ENCODE data around the gene PWP1.
"Not testable (repeated sequence)": the region's sequence is repeated elsewhere in the genome, so short reads cannot be mapped to it uniquely, and the experiment has no call there.

The PWP1 gene

DNA sequence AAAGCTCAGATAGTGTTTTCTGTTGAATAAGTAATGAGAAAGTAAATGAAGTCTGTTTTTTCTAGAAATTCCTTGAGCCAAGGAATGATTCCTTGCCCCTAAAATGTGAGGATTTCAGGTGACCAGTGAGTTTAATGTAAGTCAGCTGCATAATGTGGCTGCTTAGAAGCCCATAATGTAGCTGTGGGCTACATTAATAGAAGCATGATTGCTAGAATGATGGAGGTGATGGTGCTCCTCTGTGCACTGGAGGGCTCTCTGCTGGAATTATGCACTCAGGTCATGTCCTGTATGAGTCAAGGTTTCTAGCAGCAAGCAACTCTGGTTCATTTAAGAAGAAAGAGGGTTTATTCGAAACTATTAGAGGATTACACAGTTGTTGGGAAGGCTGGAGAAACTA lies 19.6 kb upstream of the PWP1 start:
- in situ Hi-C loops (cut with MboI; ENCODE audit: low pct_unique_long_range_greater_than_20kb, low sequenced_read_pairs): no loop called here
- no peak for DNase-seq

DNA sequence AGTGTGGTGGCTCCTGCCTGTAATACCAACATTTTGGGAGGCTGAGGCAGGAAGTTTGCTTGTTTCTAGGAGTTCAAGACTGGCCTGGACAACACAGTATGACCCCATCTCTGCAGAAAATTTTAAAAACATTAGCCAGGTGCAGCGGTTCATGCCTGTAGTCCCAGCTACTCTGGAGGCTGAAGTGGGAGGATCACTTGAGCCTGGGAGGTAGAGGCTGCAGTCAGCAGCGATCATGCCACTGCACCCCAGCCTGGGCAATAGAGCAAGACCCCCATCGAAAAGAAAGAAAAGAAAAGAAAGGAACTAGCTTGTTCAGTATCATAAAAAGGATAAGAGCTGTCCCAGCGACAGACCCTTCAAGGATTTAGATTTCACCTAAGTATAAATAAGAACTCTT lies 18.1 kb upstream of the PWP1 start:
- DNase-seq: no peak
- in situ Hi-C loops (cut with MboI; ENCODE audit: low pct_unique_long_range_greater_than_20kb, low sequenced_read_pairs): no loop called here

DNA sequence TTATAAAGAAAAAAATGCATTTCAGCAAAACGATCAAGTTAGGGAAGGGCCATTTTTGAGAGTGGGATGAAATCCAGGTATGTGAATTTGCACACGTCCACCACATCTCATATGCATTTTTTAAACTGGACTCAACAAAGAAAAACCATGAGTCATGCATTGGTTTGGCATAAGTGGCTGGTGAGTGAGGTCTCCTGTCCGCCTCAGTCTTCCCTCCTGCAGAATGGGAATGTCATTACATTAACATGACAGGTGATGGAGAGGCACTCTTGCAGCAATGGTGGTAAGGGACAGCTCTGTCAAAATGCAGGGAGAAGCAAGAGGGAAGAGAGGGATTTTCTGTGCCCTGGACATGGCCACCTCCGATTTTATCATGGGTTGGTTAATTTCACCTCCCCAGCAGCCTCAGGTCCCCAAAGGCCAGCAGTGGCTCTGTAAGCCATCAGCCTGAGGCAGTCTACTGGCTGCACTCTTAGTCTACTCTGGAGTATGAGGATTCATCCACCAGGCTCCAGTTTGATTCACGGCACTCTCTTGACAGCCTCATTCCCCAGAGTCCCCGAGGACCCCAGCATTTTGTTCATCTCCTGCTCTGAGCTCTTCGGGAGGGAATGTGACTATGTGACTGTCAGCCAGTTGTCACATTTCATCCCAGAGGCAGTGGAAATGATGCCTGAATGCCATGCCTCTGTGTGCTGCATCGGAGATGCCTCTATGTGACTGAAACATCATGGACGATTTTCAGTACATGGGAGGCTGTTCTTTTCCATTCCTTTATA lies 17.1 kb upstream of the PWP1 start:
- in situ Hi-C loops (cut with MboI; ENCODE audit: low pct_unique_long_range_greater_than_20kb, low sequenced_read_pairs): no loop called here
- DNase-seq: no peak

DNA sequence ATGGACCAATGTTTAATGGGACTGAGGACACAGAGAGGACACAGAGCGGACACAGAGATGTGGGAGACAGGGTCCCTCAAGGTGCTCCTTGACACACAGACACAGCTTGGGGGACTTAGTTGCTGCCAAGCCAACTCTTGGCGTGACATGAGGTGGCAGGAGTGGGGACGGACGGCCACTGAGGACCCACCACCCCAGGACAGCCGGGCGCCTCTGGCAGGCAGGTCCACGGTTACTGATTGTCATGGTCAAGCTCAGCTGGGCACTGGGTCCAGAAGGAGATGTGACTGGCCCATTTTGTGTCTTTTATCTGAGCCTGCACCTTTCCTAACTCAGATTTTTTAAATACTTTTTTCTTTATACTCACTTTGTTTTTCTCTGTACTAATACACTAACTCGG lies 15.7 kb upstream of the PWP1 start:
- DNase-seq: no peak
- in situ Hi-C loops (cut with MboI; ENCODE audit: low pct_unique_long_range_greater_than_20kb, low sequenced_read_pairs): no loop called here

DNA sequence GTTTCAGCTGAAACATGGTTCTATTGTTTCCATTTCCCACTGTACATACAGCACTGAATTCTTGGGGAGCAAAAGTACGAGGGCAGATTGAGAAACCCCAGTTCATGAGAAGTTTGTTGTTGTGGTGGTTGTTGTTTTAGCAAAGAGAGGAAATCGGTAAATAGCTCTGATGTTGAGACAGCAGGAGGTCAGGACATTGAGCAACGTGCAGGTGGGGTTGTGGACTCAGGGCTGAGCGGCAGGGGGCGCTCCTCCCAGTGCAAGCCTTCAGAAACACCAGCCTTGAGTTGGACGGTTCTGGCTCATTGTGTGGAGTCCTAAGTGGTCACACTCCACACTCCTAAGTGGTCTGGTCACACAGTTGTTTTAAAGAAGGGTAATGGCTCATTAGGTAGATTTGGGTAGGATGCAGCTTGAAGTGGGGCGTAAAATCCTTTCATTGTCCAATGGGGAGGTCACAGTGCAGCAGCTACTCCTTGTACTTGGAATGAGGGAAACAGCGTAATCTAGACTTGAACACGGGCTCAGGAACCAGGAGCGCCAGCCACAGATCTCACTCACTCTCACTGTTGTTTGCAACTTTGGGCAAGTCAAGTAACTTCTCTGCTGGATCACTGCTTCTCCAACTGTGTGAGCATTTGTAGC lies 14.5 kb upstream of the PWP1 start:
- DNase-seq: peak; percentile 42

DNA sequence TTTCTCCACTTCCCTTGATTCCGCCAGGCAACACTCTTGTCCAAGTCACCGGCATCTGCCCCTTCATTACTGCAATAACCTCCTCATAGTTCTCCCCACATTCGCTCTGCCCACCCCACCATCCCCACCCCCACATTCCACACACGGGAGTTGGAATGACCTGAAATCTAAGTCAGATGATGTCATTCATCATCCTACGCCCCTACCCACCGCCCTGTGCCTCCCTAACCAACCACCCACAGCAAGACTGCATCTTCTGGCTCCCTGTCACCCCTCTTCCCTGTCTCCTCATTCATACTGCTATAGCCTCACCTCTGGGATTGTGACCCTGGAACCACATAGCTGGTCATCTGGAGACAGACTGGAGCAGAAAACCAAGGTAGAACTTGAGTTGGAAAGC lies 7.9 kb upstream of the PWP1 start:
- in situ Hi-C loops (cut with MboI; ENCODE audit: low pct_unique_long_range_greater_than_20kb, low sequenced_read_pairs): loop anchor here (25.0 kb wide), 1 partner anchor 210 kb away; no protein-coding TSS in a partner anchor
- DNase-seq: no peak

More for the DNA sequence above, 14.5 kb upstream of the PWP1 start:
- in situ Hi-C loops (cut with MboI; ENCODE audit: low pct_unique_long_range_greater_than_20kb, low sequenced_read_pairs): no loop called here

- in situ Hi-C loops (cut with MboI; ENCODE audit: low pct_unique_long_range_greater_than_20kb, low sequenced_read_pairs): loop anchor here (25.0 kb wide), 1 partner anchor 208 kb away; no protein-coding TSS in a partner anchor
- no peak for DNase-seq
Observed at GRCh38 chr12:107679336-107679735, 6.3 kb upstream of the PWP1 start.

GRCh38 chr12:107681455-107681835 lies 4.2 kb upstream of the PWP1 start:
- in situ Hi-C loops (cut with MboI; ENCODE audit: low pct_unique_long_range_greater_than_20kb, low sequenced_read_pairs): loop anchor here (25.0 kb wide), 1 partner anchor 206 kb away; no protein-coding TSS in a partner anchor

GRCh38 chr12:107681836-107682820 lies 3.5 kb upstream of the PWP1 start:
- DNase-seq: no peak
- in situ Hi-C loops (cut with MboI; ENCODE audit: low pct_unique_long_range_greater_than_20kb, low sequenced_read_pairs): loop anchor here (25.0 kb wide), 1 partner anchor 205 kb away; no protein-coding TSS in a partner anchor

More at GRCh38 chr12:107681455-107681835, 4.2 kb upstream of the PWP1 start:
- DNase-seq: no peak

GRCh38 chr12:107684029-107684795 lies 1.4 kb upstream of the PWP1 start:
- no peak for DNase-seq
- in situ Hi-C loops (cut with MboI; ENCODE audit: low pct_unique_long_range_greater_than_20kb, low sequenced_read_pairs): loop anchor here (25.0 kb wide), 1 partner anchor 203 kb away; no protein-coding TSS in a partner anchor

GRCh38 chr12:107684990-107685359 lies 624 bp upstream of the PWP1 start:
- DNase-seq: no peak
- in situ Hi-C loops (cut with MboI; ENCODE audit: low pct_unique_long_range_greater_than_20kb, low sequenced_read_pairs): loop anchor here (25.0 kb wide), 1 partner anchor 202 kb away; no protein-coding TSS in a partner anchor

GRCh38 chr12:107695772-107696171 lies 10.2 kb downstream of the PWP1 start:
- in situ Hi-C loops (cut with MboI; ENCODE audit: low pct_unique_long_range_greater_than_20kb, low sequenced_read_pairs): loop anchor here (25.0 kb wide), 1 partner anchor 192 kb away; no protein-coding TSS in a partner anchor
- peak; percentile 23 for DNase-seq

GRCh38 chr12:107702106-107702505 lies 16.5 kb downstream of the PWP1 start:
- in situ Hi-C loops (cut with MboI; ENCODE audit: low pct_unique_long_range_greater_than_20kb, low sequenced_read_pairs): no loop called here

DNA sequence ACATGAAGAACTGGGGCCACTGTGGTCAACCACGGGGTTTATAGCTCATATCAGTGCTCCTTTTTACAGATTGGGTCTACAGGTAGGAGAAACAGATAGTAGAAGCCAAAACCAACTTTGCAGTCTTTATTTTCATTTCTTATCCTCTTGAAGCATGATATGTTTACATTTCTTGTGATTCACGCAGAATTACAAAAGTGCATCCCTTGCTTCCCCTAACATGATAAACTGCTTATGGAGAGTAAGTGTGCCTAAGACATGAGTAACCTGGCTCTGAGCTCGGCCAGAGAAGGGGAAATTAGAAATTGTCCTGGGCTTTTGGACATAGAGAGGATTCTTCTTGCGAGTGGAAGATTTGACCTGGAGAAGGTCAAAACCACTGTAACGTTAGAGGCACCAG lies 18.4 kb downstream of the PWP1 start:
- in situ Hi-C loops (cut with MboI; ENCODE audit: low pct_unique_long_range_greater_than_20kb, low sequenced_read_pairs): no loop called here
- no peak for DNase-seq

More at GRCh38 chr12:107702106-107702505, 16.5 kb downstream of the PWP1 start:
- DNase-seq: no peak

- in situ Hi-C loops (cut with MboI; ENCODE audit: low pct_unique_long_range_greater_than_20kb, low sequenced_read_pairs); DNase-seq: not testable (repeated sequence)
Observed at GRCh38 chr12:107705522-107705921, 19.9 kb downstream of the PWP1 start.

DNA sequence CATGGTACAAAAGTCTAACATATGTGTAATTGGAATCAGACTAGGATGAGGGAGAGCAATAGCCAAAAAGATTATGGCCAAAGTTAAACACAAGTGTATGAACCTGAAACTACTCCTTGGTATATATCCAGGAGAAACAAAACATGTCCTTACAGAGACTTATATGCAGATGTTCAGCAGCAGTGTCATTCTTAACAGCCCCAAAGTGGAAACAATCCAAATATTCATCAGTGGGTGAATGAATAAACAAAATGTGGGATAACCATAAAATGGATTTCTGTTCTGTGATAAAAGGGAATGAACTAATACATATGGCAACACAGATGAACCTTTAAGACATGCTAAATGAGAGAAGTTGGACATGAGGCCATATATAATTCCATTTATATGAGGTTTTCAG lies 30.2 kb downstream of the PWP1 start:
- no peak for DNase-seq
- in situ Hi-C loops (cut with MboI; ENCODE audit: low pct_unique_long_range_greater_than_20kb, low sequenced_read_pairs): no loop called here

DNA sequence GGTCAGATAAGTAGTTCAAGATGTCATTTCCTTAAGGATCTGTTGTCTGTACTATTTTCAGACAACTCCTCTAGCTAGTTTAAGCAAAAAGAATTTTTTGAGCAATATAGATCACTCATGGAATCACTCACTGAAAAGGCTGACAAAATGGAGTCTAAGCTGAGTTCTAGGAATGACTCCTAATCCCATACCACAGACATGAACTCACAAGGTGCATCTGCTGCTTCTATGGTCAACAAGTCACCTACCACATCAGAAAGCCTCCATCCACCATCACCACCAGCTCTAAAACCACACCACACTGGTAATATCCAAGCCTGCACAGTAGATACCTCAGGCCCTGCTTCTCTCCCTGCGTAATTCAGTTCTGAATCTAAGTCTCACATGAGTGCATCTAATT lies 33.0 kb downstream of the PWP1 start:
- in situ Hi-C loops (cut with MboI; ENCODE audit: low pct_unique_long_range_greater_than_20kb, low sequenced_read_pairs): no loop called here
- DNase-seq: no peak

GRCh38 chr12:107727327-107727726 lies 41.7 kb downstream of the PWP1 start:
- DNase-seq; in situ Hi-C loops (cut with MboI; ENCODE audit: low pct_unique_long_range_greater_than_20kb, low sequenced_read_pairs): not testable (repeated sequence)
